ENCODE data around the gene FYCO1.
A peak's percentile ranks its signal among the peaks of the same experiment; 100 is the strongest.

Gene FYCO1

GRCh38 chr3:45981346-45982074 is 14.1 kb downstream of the FYCO1 start:
- DNase-seq: peak; percentile 21

GRCh38 chr3:45980819-45981218 is 14.8 kb downstream of the FYCO1 start:
- no peak for DNase-seq

DNA sequence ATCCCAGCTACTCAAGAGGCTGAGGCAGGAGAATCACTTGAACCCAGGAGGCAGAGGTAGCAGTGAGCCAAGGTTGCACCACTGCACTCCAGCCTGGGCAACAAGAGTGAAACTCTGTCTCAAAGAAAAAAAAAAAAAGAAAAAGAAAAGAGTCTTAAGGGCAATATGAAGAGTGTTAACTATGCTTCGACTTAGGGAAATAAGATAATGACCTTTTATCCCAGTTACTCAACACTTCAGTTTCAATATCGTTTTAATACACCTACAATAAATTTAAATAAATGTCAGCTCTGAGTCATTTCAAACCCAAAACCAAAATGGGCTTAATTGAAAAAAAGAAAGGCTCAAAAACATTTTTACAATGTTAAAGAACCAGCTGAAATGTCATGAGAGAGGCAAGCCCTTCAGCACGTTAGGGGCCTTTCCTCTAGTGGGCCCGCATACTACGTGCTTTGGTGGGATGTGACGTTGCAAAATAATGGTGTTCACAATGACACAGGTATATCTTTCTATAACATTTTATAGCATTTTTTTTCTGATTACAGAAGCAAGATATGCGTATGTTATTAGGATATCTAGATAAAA is 15.3 kb downstream of the FYCO1 start:
- no peak for DNase-seq

- DNase-seq: no peak
Observed at GRCh38 chr3:45979378-45979777, 16.2 kb downstream of the FYCO1 start.

DNA sequence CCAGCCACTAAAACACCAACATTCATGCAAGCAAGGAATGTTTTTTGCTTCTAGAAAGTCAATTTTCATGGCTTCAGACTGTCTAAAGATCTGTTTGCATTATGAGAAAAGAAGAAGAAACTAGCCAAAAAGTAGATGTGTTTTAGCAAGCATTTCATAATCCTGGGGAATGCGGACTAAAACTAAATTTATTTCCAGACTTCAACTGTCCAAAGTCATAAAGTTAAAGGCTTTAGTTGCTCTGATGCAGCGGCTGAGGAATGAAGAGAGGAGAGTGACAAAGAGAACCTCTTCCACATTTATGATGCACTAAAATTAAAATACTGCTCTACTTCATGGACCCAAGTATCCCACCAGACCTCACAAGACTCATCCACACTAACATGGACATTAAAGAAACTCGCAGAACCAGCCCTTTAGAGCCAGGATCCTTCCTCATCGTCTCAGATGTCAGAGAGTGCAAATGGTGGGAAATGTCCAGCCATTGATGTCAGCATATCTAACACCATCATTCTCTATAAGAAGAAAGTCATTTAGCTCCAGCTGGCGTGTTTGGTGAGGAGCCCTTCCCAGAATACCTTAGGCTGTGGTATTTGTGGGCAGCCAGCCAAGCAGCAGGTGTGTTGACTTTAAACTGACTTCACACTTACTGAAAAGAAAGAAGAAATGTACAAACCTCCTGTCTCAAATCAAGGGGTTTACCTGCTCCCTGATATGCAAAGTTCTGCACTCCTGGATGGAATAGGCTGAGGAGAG is 17.4 kb downstream of the FYCO1 start:
- DNase-seq: no peak

DNA sequence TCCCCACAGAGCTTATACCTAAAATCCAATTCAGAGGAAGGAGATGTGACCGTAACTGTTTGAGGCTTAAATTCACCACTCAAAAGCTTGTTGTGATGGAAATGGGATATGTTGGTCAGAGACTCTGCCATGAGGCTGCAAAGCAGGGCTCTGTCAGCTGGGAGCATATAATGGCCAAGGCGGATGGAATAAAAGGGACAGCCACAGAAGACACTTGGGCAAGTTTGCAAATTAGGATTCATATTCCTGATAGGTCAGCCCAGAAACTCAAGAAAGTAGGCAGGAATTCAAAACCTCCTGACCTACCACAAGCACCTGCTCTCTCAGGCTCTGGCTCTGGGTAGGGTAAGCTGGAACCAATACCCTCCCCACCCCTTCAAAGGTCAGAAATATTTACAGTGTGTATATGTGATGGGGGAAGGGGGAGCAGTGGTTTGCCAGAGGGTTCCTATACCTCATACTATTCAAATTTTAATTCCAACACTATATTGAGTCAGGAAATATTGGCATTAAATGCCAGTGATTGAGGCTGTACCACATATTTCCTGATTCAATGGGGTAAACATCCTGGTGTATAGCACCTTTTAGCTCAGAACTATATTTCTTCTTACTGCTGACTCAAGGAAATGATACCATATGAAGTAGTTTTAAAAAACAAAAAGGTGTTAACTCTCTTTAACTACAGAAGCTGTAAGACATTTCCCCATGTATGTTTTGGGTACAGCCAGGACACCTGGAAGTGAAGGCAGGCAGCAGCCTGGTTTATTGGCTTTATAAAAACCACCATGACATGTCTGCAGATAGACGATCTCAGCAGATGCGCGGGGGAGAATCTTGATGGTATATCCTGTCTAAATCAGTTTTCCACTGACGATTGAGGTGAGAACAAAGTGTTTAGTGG is 19.2 kb downstream of the FYCO1 start:
- no peak for DNase-seq

DNA sequence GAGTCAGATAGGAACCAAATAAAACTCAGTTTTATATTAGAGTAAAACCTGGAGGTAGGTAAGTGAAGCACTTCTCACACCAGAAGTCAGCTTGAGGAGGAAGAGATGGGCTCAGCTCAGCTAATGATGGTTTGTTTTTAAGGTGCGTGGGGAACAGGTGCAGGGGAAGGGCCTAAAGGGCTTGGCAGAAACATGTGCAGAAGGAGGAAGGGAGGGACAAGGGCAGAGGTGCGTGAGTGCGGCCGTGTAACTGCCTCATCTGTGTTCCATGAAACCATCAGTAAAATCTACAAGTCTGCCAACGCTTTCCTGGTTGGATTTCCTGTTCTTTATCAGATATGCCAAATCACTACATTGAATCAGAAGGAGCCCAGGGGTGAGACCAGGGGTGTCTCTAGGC is 19.9 kb downstream of the FYCO1 start:
- DNase-seq: no peak

GRCh38 chr3:45974686-45975085 is 20.9 kb downstream of the FYCO1 start:
- no peak for DNase-seq

DNA sequence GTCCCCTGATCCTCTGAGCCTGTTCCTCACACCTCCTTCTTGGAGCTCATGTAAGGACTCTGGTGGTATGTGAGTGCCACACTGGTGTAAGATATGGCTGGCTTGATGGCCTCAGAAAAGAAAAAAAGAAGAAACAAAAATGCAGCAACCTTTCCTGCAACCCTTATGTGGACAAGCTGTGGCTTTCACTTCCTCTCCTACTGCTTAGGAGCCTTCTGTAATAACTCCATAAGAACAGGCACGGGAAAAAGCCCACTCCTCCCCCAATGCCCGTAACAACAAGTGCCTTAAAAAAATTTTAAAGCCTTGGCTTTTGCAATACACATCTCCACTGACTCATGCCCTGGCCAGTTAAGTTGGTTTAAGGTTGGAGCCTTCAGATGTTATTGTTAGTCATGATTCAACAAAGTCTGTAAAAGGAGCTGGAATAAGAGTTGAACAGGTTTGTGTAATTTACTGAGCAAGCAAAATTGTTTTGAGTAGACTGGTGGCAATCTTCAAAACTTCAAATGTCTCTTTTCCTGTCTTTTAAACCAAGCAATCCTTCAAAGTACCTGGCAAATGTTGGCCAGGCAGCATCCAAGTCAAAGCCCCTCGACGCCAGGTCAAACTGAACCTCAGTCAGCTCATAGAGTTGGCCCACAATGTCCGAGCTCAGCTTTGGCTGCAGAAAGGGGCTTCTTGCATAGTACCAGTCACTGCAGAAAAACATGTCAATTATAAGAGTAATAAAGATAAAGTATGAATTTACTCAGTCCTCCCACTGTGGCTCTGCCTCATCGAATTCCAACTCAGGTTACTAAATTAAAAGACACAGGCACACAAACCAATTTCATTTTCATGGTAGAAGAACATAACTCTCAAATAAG is 22.9 kb downstream of the FYCO1 start:
- peak; percentile 88 for DNase-seq

- DNase-seq: no peak
Observed at GRCh38 chr3:45969953-45970352, 25.7 kb downstream of the FYCO1 start.

DNA sequence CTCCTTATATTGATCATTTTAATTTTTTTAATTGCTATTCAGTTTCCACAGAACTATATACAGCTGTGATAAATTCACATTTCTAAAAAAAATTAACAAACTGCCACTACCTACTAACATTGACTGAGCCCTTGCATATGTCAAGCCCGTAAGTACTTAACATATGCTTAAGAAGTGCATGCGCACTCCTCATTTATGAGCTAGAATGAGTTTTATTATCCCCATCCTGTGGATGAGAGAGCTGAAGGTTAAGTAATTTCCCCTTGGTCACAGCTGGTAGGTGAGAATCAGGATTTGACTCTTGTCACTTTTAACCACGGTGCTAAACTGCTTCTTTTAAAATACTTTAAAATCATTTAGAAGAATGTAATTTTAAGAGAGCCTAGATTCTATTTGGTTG is 26.5 kb downstream of the FYCO1 start:
- no peak for DNase-seq

DNA sequence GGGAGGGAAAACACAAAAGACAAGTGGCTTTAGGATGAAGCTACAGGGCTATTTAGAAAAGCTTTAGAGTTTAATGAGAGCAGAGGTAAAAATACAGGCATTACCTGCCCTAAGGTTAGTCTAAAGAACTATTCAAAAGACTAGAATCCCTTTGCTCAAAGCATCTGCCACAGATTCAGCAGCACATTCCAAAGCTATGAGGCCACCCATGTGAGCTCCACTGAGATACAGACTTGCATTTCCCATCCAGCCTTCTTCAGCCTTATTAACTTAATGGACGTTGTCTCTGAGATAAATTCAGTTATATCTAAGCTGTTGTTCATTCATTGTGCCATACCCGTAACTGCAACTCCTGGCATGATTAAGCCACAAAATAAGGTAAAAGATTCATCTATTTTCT is 26.9 kb downstream of the FYCO1 start:
- DNase-seq: peak; percentile 38

GRCh38 chr3:45968149-45968548 is 27.5 kb downstream of the FYCO1 start:
- no peak for DNase-seq

DNA sequence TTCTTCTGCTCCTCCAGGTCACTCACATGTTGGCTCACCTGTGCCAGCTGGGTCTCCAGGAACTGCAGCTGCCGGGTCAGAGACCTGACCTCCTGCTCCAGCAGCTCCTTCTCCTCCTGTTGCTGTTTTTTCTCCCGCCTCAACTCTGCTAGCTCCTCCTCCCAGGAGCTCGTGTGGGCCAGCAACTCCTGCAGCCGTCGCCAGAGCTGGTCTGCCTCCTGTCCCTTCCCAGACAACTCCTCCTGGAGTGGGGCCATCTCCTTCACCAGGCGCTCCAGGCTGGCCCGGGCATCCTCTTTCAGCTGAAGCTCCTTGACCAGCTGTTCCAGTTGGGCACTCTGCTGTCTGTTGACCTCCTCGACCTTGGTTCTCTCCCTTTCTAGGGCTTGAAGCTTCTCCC is 27.9 kb downstream of the FYCO1 start:
- no peak for DNase-seq

DNA sequence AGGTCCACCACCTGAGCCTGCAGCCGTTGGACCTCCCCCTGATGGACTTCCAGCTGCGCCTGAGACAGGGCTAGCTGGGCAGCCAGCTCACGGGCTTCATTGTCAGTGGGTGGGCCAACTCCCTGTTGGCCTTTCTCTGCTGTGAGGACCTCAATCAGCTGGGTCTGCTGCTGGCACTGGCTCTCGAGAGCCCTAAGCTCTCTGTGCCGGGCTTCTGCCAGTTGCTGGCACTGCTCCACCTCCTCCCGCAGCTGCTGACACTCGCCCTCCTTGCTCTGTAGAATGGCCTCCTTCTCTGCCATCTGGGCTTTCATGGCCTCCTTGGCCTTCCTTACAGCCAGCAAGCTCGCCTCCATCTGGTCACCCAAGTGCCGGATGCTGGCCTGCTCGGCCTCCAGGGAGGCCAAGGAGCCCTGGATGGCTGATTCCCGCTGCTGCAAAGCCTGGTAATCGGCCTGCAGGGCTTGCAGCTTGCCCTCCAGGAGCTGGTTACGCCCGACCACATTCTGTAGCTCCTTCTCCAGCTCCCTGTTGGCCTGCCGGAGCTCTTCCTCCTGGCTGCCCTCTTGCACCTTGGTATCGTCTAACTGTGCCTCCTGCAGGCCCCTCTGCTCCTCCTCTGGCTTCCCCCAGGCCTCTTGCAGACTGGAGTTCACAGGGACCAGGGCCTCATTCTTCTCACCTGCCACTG is 28.5 kb downstream of the FYCO1 start:
- DNase-seq: no peak

DNA sequence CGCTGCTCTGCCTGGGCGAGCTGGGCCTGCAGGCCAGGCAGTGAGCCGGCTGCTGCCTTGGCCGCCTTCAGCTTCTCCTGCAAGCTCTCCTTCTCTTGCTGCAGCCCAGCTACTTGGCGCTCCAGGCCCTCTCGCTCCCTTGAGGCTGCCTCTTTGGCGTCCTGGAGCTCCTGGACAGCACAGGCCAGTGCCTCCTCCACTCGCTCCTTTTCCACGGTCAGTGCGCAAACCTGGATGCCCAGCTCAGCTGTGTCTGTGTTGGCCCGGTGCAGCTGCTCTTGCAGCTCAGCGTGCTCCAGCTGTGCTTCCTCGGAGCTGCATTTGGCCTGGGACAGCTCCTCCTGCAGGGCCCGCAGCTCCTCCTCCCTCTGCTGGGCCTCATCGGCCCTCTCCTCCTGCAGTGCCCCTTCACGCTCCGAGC is 29.2 kb downstream of the FYCO1 start:
- DNase-seq: no peak

- DNase-seq: no peak
Observed at GRCh38 chr3:45965653-45966052, 30.0 kb downstream of the FYCO1 start.

GRCh38 chr3:45965253-45965652 is 30.4 kb downstream of the FYCO1 start:
- DNase-seq: no peak

- DNase-seq: no peak
Observed at GRCh38 chr3:45964139-45964538, 31.5 kb downstream of the FYCO1 start.

- no peak for DNase-seq
Observed at GRCh38 chr3:45962033-45962432, 33.6 kb downstream of the FYCO1 start.

DNA sequence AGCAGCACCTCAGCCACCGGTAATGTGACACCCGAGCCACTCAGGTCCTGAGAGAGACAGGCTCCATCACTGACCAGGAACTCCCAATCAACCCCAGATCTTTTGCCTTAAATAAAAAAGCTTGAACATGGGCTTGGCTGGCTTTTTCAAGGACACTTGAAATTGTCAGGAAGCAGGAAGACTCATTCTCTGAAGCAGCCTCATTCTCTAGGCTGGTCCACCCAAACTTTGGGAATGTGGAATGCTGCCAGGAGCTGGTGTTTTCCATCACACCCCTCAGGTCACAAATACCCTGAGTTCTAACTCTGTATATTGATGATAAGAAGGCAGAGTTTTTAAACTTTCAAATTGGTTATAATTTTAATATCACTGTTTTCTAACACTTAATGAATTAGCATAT is 35.3 kb downstream of the FYCO1 start:
- no peak for DNase-seq
